ENCODE results near the gene ERP27. TPM values are rescaled to one million over a fixed set of nuclear protein-coding genes. Genes with fewer than 3 reads are reported as not detected.

ERP27 gene
- total RNA-seq, 1 experiment from 2014 or later = 2.3 TPM

DNA sequence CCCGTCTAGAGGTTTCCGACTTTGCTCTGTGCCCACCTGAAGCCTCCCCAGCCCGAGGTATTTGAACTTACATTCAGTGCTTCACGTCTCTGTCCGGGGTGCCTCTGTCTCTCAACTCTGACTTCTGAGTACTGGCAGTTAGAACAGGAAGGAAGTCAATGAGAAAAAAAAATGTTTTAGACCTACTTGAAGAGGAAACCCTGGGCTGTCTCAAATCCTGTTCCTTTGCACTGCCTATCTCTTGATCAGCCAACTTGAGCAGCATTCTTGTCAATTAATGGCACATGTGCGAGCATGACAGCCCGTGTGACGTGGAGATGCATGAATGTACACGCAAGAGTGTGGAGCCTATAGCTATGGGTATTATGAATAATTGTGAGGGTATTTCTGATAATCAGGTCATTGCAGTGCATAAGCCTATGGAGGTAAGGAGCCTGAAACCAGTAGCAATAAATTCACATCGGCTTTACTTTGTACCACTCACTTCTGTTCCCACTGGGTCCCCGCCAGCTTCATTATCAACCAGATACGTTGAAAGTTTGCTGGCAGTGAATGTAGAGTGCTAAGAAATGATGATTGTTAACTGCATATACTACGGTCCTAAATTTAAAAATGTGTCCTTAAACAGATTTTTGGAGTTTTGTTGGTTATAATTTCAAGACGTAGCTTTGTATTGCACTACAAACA, 23.3 kb upstream of the ERP27 start, which contains the start of gene ARHGDIB:
Gene ARHGDIB (minus strand): TSS at position 136 of the 687 bp plus-strand sequence. CDS start 10,889 bp downstream, outside the sequence.
- no TSS peak for BruUV-seq (replicated peaks)
- CTCF ChIA-PET = no interaction called here
- Mint-ChIP-seq H3K36me3 (ENCODE audit: insufficient read depth, unreplicated experiment) (no peaks in the 10 kb centered on the region), H3K27ac (ENCODE audit: unreplicated experiment) (peak within 1 kb of the TSS; percentile 60), H3K27me3 (ENCODE audit: unreplicated experiment) (no peaks in the 10 kb centered on the region), H3K4me1 (ENCODE audit: low read depth, unreplicated experiment) (peaks cover 11% of the 10 kb centered on the region), H3K4me3 (ENCODE audit: low read depth, unreplicated experiment) (peak within 1 kb of the TSS; percentile 66), H3K9me3 (ENCODE audit: low read depth, unreplicated experiment) (no peaks in the 10 kb centered on the region)
- intact Hi-C loops (cut with micrococcal nuclease; ENCODE audit: unreplicated experiment) = no loop called here
- no peak for DNase-seq
- TF ChIP-seq, protein P1, sequence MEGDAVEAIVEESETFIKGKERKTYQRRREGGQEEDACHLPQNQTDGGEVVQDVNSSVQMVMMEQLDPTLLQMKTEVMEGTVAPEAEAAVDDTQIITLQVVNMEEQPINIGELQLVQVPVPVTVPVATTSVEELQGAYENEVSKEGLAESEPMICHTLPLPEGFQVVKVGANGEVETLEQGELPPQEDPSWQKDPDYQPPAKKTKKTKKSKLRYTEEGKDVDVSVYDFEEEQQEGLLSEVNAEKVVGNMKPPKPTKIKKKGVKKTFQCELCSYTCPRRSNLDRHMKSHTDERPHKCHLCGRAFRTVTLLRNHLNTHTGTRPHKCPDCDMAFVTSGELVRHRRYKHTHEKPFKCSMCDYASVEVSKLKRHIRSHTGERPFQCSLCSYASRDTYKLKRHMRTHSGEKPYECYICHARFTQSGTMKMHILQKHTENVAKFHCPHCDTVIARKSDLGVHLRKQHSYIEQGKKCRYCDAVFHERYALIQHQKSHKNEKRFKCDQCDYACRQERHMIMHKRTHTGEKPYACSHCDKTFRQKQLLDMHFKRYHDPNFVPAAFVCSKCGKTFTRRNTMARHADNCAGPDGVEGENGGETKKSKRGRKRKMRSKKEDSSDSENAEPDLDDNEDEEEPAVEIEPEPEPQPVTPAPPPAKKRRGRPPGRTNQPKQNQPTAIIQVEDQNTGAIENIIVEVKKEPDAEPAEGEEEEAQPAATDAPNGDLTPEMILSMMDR (IDR thresholded peaks at IDR 0.05; ENCODE audit: unreplicated experiment) = no peak

DNA sequence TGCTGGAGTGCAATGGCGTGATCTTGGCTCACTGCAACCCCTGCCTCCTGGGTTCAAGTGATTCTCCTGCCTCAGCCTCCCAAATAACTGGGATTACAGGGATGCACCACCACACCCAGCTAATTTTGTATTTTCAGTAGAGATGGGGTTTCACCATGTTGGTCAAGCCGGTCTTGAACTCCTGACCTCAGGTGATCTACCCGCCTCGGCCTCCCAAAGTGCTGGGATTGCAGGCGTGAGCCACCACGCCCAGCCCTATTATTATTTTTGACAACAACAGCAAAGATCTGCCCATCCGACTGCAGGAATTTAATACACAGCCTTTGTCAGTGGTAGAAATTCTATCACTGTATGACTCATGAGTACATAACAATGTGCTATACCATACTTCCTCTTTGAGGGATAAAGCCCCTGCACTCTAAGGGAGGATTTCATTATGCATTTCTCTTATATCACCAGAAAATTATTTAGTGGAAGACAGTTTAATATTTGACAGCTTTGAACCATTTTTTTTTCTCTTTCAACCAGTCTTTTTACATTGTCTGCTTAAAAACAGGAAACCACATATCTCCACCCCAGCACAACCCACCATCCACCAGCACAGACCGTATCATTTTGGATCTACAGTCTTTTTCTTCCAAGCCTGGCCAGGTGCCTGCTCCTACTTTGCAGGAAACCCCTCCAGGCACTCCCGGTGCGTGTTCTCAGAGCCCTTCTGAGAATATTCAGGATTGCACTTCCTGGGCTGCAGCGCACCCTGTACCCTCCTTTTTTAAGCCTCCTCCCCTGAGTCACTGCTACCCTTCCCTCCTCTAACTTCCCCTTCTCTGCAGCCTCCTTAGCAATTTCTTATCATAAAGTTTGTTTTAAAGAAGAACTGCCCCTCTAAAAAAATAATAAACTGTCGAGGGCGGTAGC, 22.5 kb upstream of the ERP27 start:
- BruUV-seq (replicated peaks) = no TSS peak
- peak; percentile 30 for DNase-seq
- intact Hi-C loops (cut with micrococcal nuclease; ENCODE audit: unreplicated experiment) = no loop called here
- H3K9me3 Mint-ChIP-seq (ENCODE audit: low read depth, unreplicated experiment) = no peaks in the 10 kb centered on the region
- TF ChIP-seq, protein P1 (IDR thresholded peaks at IDR 0.05; ENCODE audit: unreplicated experiment) = no peak
- H3K4me3 Mint-ChIP-seq (ENCODE audit: low read depth, unreplicated experiment) = peak overlapping the region; percentile 66
- H3K4me1 Mint-ChIP-seq (ENCODE audit: low read depth, unreplicated experiment) = peaks cover 11% of the 10 kb centered on the region
- no peaks in the 10 kb centered on the region for H3K36me3 Mint-ChIP-seq (ENCODE audit: insufficient read depth, unreplicated experiment)
- H3K27ac Mint-ChIP-seq (ENCODE audit: unreplicated experiment) = peak overlapping the region; percentile 60
- no peaks in the 10 kb centered on the region for H3K27me3 Mint-ChIP-seq (ENCODE audit: unreplicated experiment)
- CTCF ChIA-PET = no interaction called here

DNA sequence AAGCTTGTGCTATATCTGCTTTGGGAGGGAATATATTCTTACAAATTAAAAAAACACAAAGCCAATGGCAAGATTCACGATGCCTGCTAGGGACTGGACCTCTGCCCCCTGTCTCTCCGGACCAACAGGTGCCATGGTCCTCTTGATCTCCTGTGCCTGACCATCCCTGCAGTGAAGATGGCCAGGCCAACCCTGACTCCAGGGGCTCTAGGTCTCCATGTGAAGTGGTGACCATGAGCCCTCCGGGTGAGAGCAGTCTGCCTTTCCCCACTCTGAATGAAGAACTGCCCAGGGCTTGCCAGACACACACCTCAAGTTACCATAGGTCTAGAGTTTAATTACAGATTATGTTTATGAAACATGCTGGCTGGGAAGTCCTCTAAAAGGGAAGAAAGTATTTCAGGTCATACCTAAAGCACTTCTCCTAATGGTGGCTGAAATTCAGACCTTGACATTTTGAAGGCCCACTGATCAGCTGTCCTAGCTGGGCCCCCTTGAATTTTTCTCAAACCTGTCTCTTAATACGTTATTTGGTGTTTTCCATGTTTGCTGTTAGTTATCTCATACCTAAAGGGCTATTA, 21.7 kb upstream of the ERP27 start:
- intact Hi-C loops (cut with micrococcal nuclease; ENCODE audit: unreplicated experiment) = no loop called here
- DNase-seq = no peak
- CTCF ChIA-PET = no interaction called here
- no TSS peak for BruUV-seq (replicated peaks)
- peaks cover 11% of the 10 kb centered on the region for H3K4me1 Mint-ChIP-seq (ENCODE audit: low read depth, unreplicated experiment)
- H3K27me3 Mint-ChIP-seq (ENCODE audit: unreplicated experiment) = no peaks in the 10 kb centered on the region
- no peaks in the 10 kb centered on the region for H3K9me3 Mint-ChIP-seq (ENCODE audit: low read depth, unreplicated experiment)
- no peak overlapping the region for H3K27ac Mint-ChIP-seq (ENCODE audit: unreplicated experiment)
- no peaks in the 10 kb centered on the region for H3K36me3 Mint-ChIP-seq (ENCODE audit: insufficient read depth, unreplicated experiment)
- TF ChIP-seq, protein P1 (IDR thresholded peaks at IDR 0.05; ENCODE audit: unreplicated experiment) = no peak
- H3K4me3 Mint-ChIP-seq (ENCODE audit: low read depth, unreplicated experiment) = no peak overlapping the region

DNA sequence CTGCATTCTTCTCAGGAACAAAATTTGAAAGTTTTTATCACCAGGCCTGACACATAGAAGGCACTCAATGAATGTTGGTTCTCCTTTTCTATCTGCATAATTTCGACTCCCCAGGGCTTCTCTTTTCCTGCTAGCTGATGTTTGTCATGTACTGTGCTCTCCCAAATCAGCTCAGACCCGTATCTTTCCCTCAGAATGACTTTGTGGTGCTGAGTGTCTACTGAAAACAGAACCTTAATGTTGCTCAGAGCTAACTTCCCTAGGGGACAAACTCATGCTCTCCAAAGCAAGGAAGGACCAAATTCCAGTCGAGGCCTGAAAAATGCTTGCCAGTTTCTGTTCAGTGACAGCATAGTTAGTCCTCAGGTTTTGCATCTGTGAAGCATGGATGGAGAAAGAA, 21.1 kb upstream of the ERP27 start:
- no peak for DNase-seq
- TF ChIP-seq, protein P1 (IDR thresholded peaks at IDR 0.05; ENCODE audit: unreplicated experiment) = no peak
- Mint-ChIP-seq H3K4me3 (ENCODE audit: low read depth, unreplicated experiment) (no peak overlapping the region), H3K4me1 (ENCODE audit: low read depth, unreplicated experiment) (peaks cover 11% of the 10 kb centered on the region), H3K27me3 (ENCODE audit: unreplicated experiment) (no peaks in the 10 kb centered on the region), H3K9me3 (ENCODE audit: low read depth, unreplicated experiment) (no peaks in the 10 kb centered on the region), H3K36me3 (ENCODE audit: insufficient read depth, unreplicated experiment) (no peaks in the 10 kb centered on the region), H3K27ac (ENCODE audit: unreplicated experiment) (no peak overlapping the region)
- intact Hi-C loops (cut with micrococcal nuclease; ENCODE audit: unreplicated experiment) = no loop called here
- no TSS peak for BruUV-seq (replicated peaks)
- CTCF ChIA-PET = no interaction called here

Data from Calu3 (cell line).